Measurements from ENCODE around the gene FOXN3. TPM values are rescaled to one million over a fixed set of nuclear protein-coding genes. Genes with fewer than 3 reads are reported as not detected.

Gene FOXN3
- total RNA-seq, 1 donor from 2014 or later = 108 TPM

DNA sequence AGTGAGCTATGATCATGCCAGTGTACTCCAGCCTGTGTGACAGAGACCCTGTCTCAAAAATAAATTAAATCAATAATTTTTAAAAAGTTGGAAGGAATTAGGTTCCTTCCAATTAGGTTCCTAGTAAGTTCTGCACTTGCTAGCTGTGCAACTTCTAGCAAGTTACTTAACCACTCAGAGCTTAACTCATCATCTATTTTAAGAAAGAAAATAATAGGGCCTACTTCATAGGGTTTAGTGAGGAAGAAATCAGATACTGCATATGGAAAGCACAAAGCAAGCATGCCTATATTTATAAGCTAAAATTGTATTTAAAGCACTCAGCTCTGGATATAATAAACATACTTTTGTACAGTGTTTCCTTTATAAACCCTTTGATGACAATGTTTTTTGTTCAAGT, 10.7 kb downstream of the FOXN3 start:
- Mint-ChIP-seq H3K27me3 (ENCODE audit: unreplicated experiment) (peaks cover 4% of the 10 kb centered on the region), H3K36me3 (ENCODE audit: low read depth, unreplicated experiment) (peaks cover 32% of the 10 kb centered on the region), H3K4me3 (ENCODE audit: unreplicated experiment) (no peak overlapping the region), H3K4me1 (ENCODE audit: unreplicated experiment) (peaks cover 36% of the 10 kb centered on the region), H3K9me3 (ENCODE audit: unreplicated experiment) (no peaks in the 10 kb centered on the region), H3K27ac (ENCODE audit: unreplicated experiment) (peak overlapping the region; percentile 93)
- TF ChIP-seq CTCF (IDR thresholded peaks at IDR 0.05; ENCODE audit: unreplicated experiment) = no peak
- DNase-seq (ENCODE audit: low spot score) = no peak

- peak overlapping the region; percentile 14 for H3K27ac Mint-ChIP-seq (ENCODE audit: unreplicated experiment)
- no peak for TF ChIP-seq CTCF (IDR thresholded peaks at IDR 0.05; ENCODE audit: unreplicated experiment)
- H3K27me3 Mint-ChIP-seq (ENCODE audit: unreplicated experiment) = peaks cover 4% of the 10 kb centered on the region
- H3K4me1 Mint-ChIP-seq (ENCODE audit: unreplicated experiment) = peaks cover 37% of the 10 kb centered on the region
- H3K9me3 Mint-ChIP-seq (ENCODE audit: unreplicated experiment) = no peaks in the 10 kb centered on the region
- peaks cover 26% of the 10 kb centered on the region for H3K36me3 Mint-ChIP-seq (ENCODE audit: low read depth, unreplicated experiment)
- no peak for DNase-seq (ENCODE audit: low spot score)
- H3K4me3 Mint-ChIP-seq (ENCODE audit: unreplicated experiment) = no peak overlapping the region
Observed at GRCh38 chr14:89405712-89406111, 11.3 kb downstream of the FOXN3 start.

- peaks cover 20% of the 10 kb centered on the region for H3K36me3 Mint-ChIP-seq (ENCODE audit: low read depth, unreplicated experiment)
- H3K4me1 Mint-ChIP-seq (ENCODE audit: unreplicated experiment) = peaks cover 31% of the 10 kb centered on the region
Observed at GRCh38 chr14:89402363-89402762, 14.7 kb downstream of the FOXN3 start.

GRCh38 chr14:89401761-89402160, 15.3 kb downstream of the FOXN3 start:
- H3K27ac Mint-ChIP-seq (ENCODE audit: unreplicated experiment) = peak overlapping the region; percentile 70
- TF ChIP-seq CTCF (IDR thresholded peaks at IDR 0.05; ENCODE audit: unreplicated experiment) = no peak
- no peak overlapping the region for H3K4me3 Mint-ChIP-seq (ENCODE audit: unreplicated experiment)
- H3K9me3 Mint-ChIP-seq (ENCODE audit: unreplicated experiment) = no peaks in the 10 kb centered on the region
- peaks cover 26% of the 10 kb centered on the region for H3K4me1 Mint-ChIP-seq (ENCODE audit: unreplicated experiment)
- no peak for DNase-seq (ENCODE audit: low spot score)
- peaks cover 20% of the 10 kb centered on the region for H3K36me3 Mint-ChIP-seq (ENCODE audit: low read depth, unreplicated experiment)
- H3K27me3 Mint-ChIP-seq (ENCODE audit: unreplicated experiment) = peaks cover 2% of the 10 kb centered on the region

More at GRCh38 chr14:89402363-89402762, 14.7 kb downstream of the FOXN3 start:
- no peaks in the 10 kb centered on the region for H3K9me3 Mint-ChIP-seq (ENCODE audit: unreplicated experiment)
- H3K27me3 Mint-ChIP-seq (ENCODE audit: unreplicated experiment) = peaks cover 3% of the 10 kb centered on the region
- H3K4me3 Mint-ChIP-seq (ENCODE audit: unreplicated experiment) = no peak overlapping the region
- no peak for DNase-seq (ENCODE audit: low spot score)
- no peak for TF ChIP-seq CTCF (IDR thresholded peaks at IDR 0.05; ENCODE audit: unreplicated experiment)
- peak overlapping the region; percentile 38 for H3K27ac Mint-ChIP-seq (ENCODE audit: unreplicated experiment)

- Mint-ChIP-seq H3K36me3 (ENCODE audit: low read depth, unreplicated experiment) (peaks cover 20% of the 10 kb centered on the region), H3K4me3 (ENCODE audit: unreplicated experiment) (no peak overlapping the region), H3K27me3 (ENCODE audit: unreplicated experiment) (peaks cover 2% of the 10 kb centered on the region), H3K9me3 (ENCODE audit: unreplicated experiment) (no peaks in the 10 kb centered on the region), H3K27ac (ENCODE audit: unreplicated experiment) (no peak overlapping the region), H3K4me1 (ENCODE audit: unreplicated experiment) (peaks cover 22% of the 10 kb centered on the region)
- no peak for DNase-seq (ENCODE audit: low spot score)
- TF ChIP-seq CTCF (IDR thresholded peaks at IDR 0.05; ENCODE audit: unreplicated experiment) = no peak
Observed at GRCh38 chr14:89401241-89401640, 15.8 kb downstream of the FOXN3 start.

Data from endothelial cell (in vitro differentiated cells).